Measurements from ENCODE around the gene VAV2. TPM values are rescaled to one million over a fixed set of nuclear protein-coding genes. Genes with fewer than 3 reads are reported as not detected.

Gene VAV2
- total and polyA plus RNA-seq, 2 of the 4 experiments (the other 2 are of a cell fraction) = 10.8 to 13.4 TPM

- TF ChIP-seq MAZ (IDR thresholded peaks at IDR 0.05; ENCODE audit: borderline replicate concordance, low read depth, low read length) (no peak), ELK1 (IDR thresholded peaks at IDR 0.05; ENCODE audit: borderline replicate concordance, low read depth, low read length) (no peak), MAFK (IDR thresholded peaks at IDR 0.05; ENCODE audit: low read depth, low read length) (no peak), MXI1 (IDR thresholded peaks at IDR 0.05; ENCODE audit: borderline replicate concordance, low read depth, low read length) (no peak), FOS (IDR thresholded peaks at IDR 0.05; ENCODE audit: low read depth, low read length) (no peak), BHLHE40 (IDR thresholded peaks at IDR 0.05; ENCODE audit: low read depth, low read length) (no peak), RFX5 (IDR thresholded peaks at IDR 0.05; ENCODE audit: low read depth, low read length) (no peak), CTCF (conservative IDR thresholded peaks at IDR 0.05; ENCODE audit: low read depth, low read length) (no peak), RCOR1 (IDR thresholded peaks at IDR 0.05; ENCODE audit: insufficient replicate concordance, low read length) (no peak), SMC3 (IDR thresholded peaks at IDR 0.05; ENCODE audit: low read depth, low read length) (no peak), CHD1 (IDR thresholded peaks at IDR 0.05; ENCODE audit: low read depth, low read length) (no peak), POLR2A (IDR thresholded peaks at IDR 0.05; ENCODE audit: low read depth, low read length) (no peak), USF2 (IDR thresholded peaks at IDR 0.05; ENCODE audit: low read depth, low read length) (no peak), RAD21 (IDR thresholded peaks at IDR 0.05; ENCODE audit: low read length) (no peak), NFE2L2 (IDR thresholded peaks at IDR 0.05; ENCODE audit: low read depth, low read length) (no peak), CEBPB (IDR thresholded peaks at IDR 0.05; ENCODE audit: low read depth, low read length) (no peak)
- Histone ChIP-seq H2BK120ac (ENCODE audit: low read depth, low read length) (no peak overlapping the region), H3K4me2 (ENCODE audit: low read depth, low read length) (no peak overlapping the region), H2BK5ac (ENCODE audit: low read depth, low read length, poor library complexity, severe bottlenecking) (no peak overlapping the region), H3K14ac (replicated peaks; ENCODE audit: low read depth, low read length) (no peak overlapping the region), H2AK5ac (ENCODE audit: low read depth, low read length) (no peak overlapping the region), H4K5ac (ENCODE audit: low read depth, low read length) (no peak overlapping the region), H3K79me1 (ENCODE audit: low read depth in 1 of 2, low read length in 2 of 2) (peaks cover 0 to 13% of the 10 kb centered on the region in 2 experiments; a peak in 1 of 4 replicates), H3K9ac (ENCODE audit: low read depth, low read length) (no peak overlapping the region), H2BK20ac (ENCODE audit: low read depth, low read length) (no peak overlapping the region), H3K18ac (ENCODE audit: low read depth, low read length) (no peak overlapping the region), H4K8ac (ENCODE audit: low read depth in 2 of 2, low read length in 2 of 2) (no peak overlapping the region), H3K4me1 (ENCODE audit: control insufficient read depth, insufficient read depth, low read length) (peaks cover 2% of the 10 kb centered on the region; the same call in 1 of the 2 replicates), H2AK9ac (replicated peaks; ENCODE audit: low read depth, low read length, poor library complexity) (no peak overlapping the region), H3K36me3 (ENCODE audit: control insufficient read depth, insufficient read depth, low read length) (peaks cover 33% of the 10 kb centered on the region), H3K9me1 (ENCODE audit: insufficient read depth, low read length) (0 out of 2 replicates have a peak, but pooled peaks cover 3% of the 10 kb centered on the region), H3K4me3 (ENCODE audit: insufficient read depth, low read depth, low read length) (no peak overlapping the region), H3K23ac (ENCODE audit: low read depth, low read length) (no peak overlapping the region), H3K27me3 (ENCODE audit: control insufficient read depth, insufficient read depth, low read length) (no peaks in the 10 kb centered on the region), H4K91ac (ENCODE audit: insufficient read depth, low read depth, low read length) (no peak overlapping the region), H3K56ac (ENCODE audit: extremely low read depth, insufficient read depth, low read length) (no peak overlapping the region), H4K20me1 (ENCODE audit: insufficient read depth, low read length) (0 out of 2 replicates have a peak, but pooled peaks cover 5% of the 10 kb centered on the region), H3K9me3 (ENCODE audit: control insufficient read depth, insufficient read depth, low read length) (no peaks in the 10 kb centered on the region), H3K4ac (ENCODE audit: low read depth, low read length) (no peak overlapping the region), H2BK15ac (ENCODE audit: low read depth, low read length) (no peak overlapping the region), H3K27ac (ENCODE audit: insufficient read depth, low read length) (no peak overlapping the region), H2AFZ (replicated peaks; ENCODE audit: low read length, poor library complexity) (no peak overlapping the region)
- ATAC-seq (ENCODE audit: low read depth) (no peak), DNase-seq (no peak)
- 95% methylated on average over 3 of the region's 8 CpGs; no CpG with 5 or more reads in 1 of the 2 experiments for WGBS, 2 experiments (ENCODE audit: extremely low coverage in 2 of 2, insufficient read length in 1 of 2)
- dilution Hi-C loops (cut with HindIII; ENCODE audit: low sequenced_read_pairs, unreplicated experiment) = loop anchor here (25.0 kb wide), 1 partner anchor 223 kb away; no protein-coding TSS in a partner anchor
- BruUV-seq (replicated peaks) = no TSS peak
- ChIA-PET CTCF (interaction anchor here (1.0 kb wide), 1 partner anchor 204 kb away, joined by 3 read pairs; no protein-coding TSS in a partner anchor), POLR2A (ENCODE audit: unreplicated experiment) (no interaction called here)
- in situ Hi-C loops (cut with MboI; ENCODE audit: low sequenced_read_pairs) = loop anchor here (5.0 to 25.0 kb wide), 2 partner anchors 203 to 348 kb away; partner anchors contain the start of genes VAV2 and WDR5
- intact Hi-C loops (cut with micrococcal nuclease) = no loop called here
Observed at GRCh38 chr9:133789778-133790177, 202.3 kb downstream of the VAV2 start.
